ENCODE measurements around the gene FBXO42.

FBXO42 gene

GRCh38 chr1:16281765-16282164 lies 70.5 kb downstream of the FBXO42 start:
- H3K4me3 ChIP-seq (ENCODE audit: low read depth, low read length) = no peak overlapping the region
- TF ChIP-seq CTCF (IDR thresholded peaks at IDR 0.05; ENCODE audit: low read depth, low read length, missing control alignments) = no peak
- DNase-seq (ENCODE audit: low read depth) = no peak

GRCh38 chr1:16279186-16279585 lies 73.1 kb downstream of the FBXO42 start:
- no peak for DNase-seq (ENCODE audit: low read depth)
- H3K4me3 ChIP-seq (ENCODE audit: low read depth, low read length) = no peak overlapping the region
- TF ChIP-seq CTCF (IDR thresholded peaks at IDR 0.05; ENCODE audit: low read depth, low read length, missing control alignments) = no peak

- no peak overlapping the region for H3K4me3 ChIP-seq (ENCODE audit: low read depth, low read length)
- no peak for TF ChIP-seq CTCF (IDR thresholded peaks at IDR 0.05; ENCODE audit: low read depth, low read length, missing control alignments)
- no peak for DNase-seq (ENCODE audit: low read depth)
Measured at GRCh38 chr1:16276302-16277030, 75.8 kb downstream of the FBXO42 start.

- TF ChIP-seq CTCF (IDR thresholded peaks at IDR 0.05; ENCODE audit: low read depth, low read length, missing control alignments) = no peak
- H3K4me3 ChIP-seq (ENCODE audit: low read depth, low read length) = no peak overlapping the region
- DNase-seq (ENCODE audit: low read depth) = no peak
Measured at GRCh38 chr1:16275591-16275990, 76.7 kb downstream of the FBXO42 start.

GRCh38 chr1:16267690-16268180 lies 84.5 kb downstream of the FBXO42 start:
- no peak for DNase-seq (ENCODE audit: low read depth)
- TF ChIP-seq CTCF (IDR thresholded peaks at IDR 0.05; ENCODE audit: low read depth, low read length, missing control alignments) = no peak
- no peak overlapping the region for H3K4me3 ChIP-seq (ENCODE audit: low read depth, low read length)

- no peak overlapping the region for H3K4me3 ChIP-seq (ENCODE audit: low read depth, low read length)
- no peak for TF ChIP-seq CTCF (IDR thresholded peaks at IDR 0.05; ENCODE audit: low read depth, low read length, missing control alignments)
- no peak for DNase-seq (ENCODE audit: low read depth)
Measured at GRCh38 chr1:16266411-16267118, 85.7 kb downstream of the FBXO42 start.

Data from GM12864 (cell line).